GM21576 (cell line): Measurements from ENCODE around the gene MT1F.
"Not testable (repeated sequence)": the region's sequence is repeated elsewhere in the genome, so short reads cannot be mapped to it uniquely, and the experiment has no call there.

Experiments used
- ATAC-seq: cut with Tn5 transposase; IDR thresholded peaks from one replicate; pipeline ENCODE4 v1.9.1; 2021; ENCODE audit warnings: mild to moderate bottlenecking, moderate library complexity; ENCODE audit not compliant: unreplicated experiment

Gene MT1F

DNA sequence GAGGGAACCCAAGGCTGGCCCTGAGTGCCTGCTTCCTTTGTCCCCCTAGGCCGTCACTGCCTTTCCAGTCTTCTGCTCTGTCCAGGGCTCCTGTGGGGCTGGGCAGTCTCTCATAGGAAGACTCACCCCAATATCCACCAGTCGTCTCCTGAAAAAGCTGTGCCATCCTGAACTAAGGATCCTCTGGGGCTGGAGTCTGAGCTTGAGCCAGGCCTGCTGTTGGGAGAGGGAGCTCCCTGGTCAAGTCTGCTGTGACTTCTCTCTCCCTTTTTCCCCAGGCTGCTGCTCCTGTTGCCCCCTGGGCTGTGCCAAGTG lies 12.8 kb downstream of the MT1F start:
- ATAC-seq, result no peak

- ATAC-seq, result not testable (repeated sequence)
These were observed 13.9 kb downstream of the MT1F start for GRCh38 chr16:56671691-56672090.

DNA sequence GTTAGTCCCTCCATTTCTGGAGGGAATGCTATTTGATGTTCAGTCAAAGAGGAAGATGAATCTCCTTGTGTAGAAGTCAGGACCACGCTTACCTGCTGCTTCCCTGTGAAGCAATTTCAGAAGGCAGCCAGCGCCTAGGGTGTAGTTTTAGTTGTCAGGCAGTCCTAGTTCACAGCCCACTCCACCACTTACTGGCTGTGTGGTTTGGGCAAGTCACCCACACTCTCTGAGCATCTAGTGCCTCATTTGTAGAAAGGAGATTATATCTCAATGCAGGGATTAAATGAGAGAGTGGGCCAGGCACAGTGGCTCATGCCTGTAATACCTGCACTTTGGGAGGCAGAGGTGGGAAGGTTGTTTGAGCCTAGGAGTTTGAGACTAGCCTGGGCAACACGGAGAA lies 14.4 kb downstream of the MT1F start:
- ATAC-seq, result not testable (repeated sequence)

DNA sequence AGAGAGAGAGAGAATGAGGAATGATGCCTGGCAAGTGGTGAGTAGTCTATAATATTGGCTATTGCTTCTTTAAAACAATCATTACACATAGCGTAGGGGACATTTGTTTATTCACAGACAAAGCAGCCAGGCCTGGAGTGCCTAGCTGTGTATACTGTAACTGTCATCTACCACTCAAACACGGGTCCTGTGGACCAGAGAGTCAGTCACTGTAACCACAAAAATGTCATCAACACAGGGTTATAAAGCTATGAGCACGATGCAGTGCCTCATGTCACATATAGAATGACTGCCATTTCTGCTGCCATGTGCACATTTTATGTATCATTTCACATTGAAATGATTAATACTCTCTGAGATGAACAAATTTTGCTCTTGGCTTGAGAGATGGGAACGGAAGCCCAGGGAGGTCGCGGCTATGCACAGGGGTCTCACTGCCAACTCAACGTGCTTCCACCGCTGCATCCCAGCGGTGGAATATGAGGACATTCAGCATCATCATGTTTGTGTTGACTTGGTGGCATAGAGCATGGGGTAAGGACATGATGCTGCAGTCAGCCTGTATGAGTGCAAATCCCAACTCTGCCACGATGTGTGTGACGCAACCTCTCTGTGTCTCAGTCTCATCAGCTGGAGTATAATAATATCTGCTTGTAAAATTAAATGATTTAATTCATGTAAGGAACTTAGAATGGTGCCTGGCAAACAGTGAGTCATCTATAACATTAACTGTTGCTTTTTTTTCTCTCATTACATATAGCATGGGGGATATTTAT lies 15.2 kb downstream of the MT1F start:
- ATAC-seq, result no peak

GRCh38 chr16:56673921-56674320 lies 16.2 kb downstream of the MT1F start:
- ATAC-seq, result no peak

- not testable (repeated sequence) for ATAC-seq
These were observed 16.8 kb downstream of the MT1F start for GRCh38 chr16:56674570-56674969.

DNA sequence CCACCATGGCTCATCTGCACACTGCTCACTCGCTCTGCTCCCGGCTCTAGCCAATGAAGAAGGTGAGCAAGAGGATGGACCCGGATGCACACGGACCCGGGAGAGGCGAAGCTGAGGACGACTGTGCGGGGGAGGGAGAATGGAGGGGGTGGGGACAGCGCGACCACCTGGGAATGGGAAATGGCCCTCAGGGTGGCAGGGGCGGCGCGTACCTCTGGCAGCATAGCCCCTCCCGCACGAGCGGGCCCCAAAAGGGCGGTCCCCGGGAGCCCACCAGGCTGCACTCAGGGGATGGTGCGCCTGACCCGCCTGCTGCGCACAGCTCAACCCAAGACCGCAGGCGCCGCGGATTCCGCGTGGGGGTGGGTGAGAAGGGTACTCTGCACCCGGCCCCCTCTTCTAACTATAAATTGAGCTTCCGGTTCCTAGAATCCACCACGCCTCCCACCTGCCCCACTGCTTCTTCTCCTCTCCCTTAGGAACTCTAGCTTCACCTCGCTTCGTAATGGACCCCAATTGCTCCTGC lies 18.0 kb downstream of the MT1F start:
- no peak for ATAC-seq

- ATAC-seq, result no peak
These were observed 19.7 kb downstream of the MT1F start for GRCh38 chr16:56677474-56677873.

DNA sequence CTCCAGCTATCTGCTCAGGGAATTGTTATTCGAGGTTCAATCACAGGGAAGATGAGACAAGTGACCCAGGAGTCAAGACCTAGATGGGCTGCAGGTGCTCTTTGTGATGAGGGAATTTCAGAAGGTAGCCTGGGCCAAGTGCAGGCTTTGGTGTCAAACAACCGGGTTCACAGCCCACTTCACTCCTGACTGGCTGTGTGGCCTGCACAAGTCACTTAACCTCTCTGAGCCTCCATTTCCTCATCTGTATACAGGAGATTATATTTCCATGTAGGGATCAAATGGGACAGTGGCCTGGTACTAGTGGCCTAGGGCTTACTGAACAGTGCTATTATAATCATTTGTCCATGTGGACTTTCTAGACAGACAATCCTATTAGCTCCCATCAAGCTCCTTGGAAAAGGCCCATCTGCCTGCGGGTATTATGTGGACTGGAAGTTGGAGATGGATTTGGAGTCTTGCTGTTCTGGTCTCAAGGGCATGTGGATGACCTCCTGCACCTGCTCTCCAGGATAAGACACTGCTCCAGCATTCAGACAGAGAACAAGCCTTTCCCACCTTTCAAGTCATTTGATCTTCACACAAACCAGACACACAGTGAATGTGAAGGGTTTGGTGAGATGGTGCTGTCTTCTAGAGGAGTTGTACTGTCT lies 21.4 kb downstream of the MT1F start:
- ATAC-seq, result no peak

GRCh38 chr16:56679818-56680217 lies 22.1 kb downstream of the MT1F start:
- no peak for ATAC-seq

- peak; percentile 97 for ATAC-seq
These were observed 24.4 kb downstream of the MT1F start, which contains the start of gene MT1X for GRCh38 chr16:56681939-56682702. Gene MT1X (plus strand): TSS chr16:56682470. CDS start chr16:56682541, 71 bp downstream.

DNA sequence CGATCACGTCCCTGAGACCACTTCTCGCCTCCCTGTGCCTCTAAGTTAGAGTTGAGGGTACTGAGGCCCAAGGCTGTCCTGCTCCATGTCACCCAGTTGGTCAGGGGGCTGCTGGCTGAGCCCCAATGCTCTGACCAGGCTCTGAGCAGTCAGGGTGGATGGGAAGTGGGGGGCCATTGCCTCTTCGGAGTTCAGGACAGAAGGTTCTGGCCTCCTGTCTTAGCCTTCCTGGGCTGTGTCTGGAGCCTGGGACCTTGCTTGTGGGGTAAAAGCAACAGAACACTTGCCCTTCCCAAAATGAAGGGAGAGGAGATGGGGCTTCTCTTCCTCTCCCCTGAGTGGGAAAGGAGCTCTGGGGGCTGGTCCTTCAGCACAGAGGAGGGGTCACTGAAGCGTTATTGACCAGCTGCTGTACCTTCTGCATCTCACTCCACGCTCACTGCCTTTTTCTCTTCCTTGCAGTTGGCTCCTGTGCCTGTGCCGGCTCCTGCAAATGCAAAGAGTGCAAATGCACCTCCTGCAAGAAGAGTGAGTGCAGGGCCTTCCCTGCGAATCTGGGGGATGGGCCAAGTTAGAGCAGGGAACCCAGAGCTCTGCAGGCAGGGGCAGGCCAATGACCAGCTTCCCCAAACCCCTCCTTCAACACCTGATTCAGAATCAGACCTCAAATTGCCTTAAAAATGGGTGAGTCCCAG lies 25.1 kb downstream of the MT1F start:
- no peak for ATAC-seq

DNA sequence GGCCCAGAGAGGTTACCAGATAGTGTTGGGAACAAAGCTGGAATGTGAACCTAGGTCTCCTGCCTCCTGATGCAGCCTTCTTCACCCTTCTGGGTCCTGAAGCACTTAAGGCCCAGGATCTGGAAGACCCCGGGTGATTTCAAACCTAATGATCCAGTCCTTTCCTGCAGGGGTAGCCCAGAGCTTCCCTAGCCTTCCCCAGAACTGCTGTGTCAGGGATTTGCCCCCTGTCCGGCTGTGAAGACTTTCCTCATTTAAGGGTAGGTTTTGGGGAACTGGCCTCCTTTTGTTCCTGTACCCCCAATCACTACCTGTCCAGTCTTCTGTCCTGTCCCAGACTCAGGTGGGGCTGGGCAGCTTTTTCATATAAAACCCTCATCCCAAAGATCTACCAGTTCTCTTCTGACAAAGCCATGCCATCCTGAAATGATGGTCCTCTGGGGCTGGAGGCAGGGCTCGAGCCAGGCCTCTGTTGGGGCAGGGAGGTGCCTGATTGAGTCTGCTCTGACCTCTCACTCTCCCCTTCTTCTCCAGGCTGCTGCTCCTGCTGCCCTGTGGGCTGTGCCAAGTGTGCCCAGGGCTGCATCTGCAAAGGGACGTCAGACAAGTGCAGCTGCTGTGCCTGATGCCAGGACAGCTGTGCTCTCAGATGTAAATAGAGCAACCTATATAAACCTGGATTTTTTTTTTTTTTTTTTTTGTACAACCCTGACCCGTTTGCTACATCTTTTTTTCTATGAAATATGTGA lies 25.8 kb downstream of the MT1F start:
- ATAC-seq, result no peak

GRCh38 chr16:56684256-56684925 lies 26.6 kb downstream of the MT1F start:
- ATAC-seq, result no peak

DNA sequence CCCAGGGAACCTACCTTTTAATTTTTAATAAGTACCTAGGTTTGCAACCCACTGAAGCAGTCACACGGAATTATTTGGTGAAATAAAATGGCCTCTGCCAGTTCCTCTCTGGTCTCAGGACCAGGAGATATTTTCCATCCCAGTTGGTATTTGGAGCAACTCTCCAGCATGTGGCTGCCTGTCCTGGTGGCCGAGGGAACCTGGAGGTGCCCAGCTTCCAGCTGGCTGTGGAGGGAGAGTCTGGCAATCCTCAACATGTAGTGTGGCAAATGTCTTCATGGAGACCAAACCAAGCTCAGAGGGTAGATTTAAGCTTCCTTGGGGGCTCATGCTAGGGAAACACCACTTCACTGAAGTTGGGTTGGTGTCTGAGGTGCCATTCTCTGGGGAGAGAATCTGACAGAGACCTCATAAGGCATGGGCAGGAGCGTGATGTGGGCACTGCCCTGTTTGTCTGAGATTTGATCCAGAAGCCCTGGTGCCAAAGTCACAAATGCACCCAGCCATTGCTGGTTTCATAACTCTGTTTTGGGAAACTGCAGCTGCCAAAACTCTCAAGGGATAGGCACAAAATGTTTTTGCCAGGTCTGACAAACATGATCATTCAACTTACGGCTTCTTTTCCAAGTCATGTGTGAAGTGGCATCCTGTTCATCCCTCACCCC lies 27.3 kb downstream of the MT1F start:
- no peak for ATAC-seq

DNA sequence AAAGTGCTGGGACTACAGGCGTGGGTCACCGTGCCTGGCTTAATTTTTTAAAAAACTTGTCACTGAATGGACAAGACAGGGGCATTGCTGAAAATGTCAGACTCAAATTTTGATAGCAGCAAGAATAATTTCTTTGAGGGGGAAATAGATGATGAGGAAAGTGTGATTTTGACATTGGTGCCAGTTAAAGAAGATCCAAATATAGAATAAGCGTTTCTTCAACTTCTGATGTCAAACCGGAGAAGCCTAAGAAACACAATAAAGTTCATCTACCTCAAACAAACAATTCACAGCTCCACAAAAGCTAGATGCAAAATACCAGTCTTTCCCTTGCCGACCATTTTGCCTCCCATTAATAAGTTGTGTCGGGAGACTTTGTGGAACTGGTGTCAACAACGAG lies 29.0 kb downstream of the MT1F start:
- ATAC-seq, result no peak

DNA sequence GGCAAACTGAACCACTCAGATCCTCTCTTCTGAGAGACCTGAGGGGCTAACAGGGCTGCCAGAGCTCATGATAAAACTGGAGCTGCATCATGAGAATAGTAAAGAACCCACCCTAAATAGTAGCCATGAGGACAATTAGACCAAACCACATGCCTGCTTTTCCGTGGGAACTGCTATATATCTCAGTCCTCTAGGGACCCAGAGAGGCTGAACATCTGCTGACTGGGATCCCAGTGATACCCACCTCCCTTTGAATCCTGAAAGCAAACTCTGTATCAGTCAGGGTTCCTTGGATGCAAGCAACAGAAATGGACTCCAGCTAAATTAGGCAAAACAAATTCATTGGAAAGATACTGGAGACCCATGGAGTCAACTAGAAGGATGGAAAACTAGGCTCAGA lies 31.0 kb downstream of the MT1F start:
- no peak for ATAC-seq

DNA sequence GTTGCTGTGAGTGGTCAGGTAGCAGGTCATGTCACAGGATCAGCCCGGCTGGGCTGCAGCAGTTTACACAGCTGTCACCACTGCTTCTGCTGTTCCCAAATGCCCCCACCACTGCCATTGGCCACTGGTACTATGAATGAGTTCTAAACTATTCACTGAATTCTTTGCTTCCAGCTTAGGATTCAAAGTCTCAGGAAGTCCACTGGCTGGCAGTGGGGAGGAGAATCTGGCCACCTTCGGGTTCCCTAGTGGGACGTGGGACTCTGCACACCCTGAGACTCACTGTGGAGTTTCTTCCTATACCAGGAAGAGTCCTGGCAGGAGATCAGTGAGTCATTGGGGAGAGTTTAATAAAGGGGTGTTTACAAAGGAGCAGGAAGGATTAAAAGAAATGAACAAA lies 31.4 kb downstream of the MT1F start:
- no peak for ATAC-seq

DNA sequence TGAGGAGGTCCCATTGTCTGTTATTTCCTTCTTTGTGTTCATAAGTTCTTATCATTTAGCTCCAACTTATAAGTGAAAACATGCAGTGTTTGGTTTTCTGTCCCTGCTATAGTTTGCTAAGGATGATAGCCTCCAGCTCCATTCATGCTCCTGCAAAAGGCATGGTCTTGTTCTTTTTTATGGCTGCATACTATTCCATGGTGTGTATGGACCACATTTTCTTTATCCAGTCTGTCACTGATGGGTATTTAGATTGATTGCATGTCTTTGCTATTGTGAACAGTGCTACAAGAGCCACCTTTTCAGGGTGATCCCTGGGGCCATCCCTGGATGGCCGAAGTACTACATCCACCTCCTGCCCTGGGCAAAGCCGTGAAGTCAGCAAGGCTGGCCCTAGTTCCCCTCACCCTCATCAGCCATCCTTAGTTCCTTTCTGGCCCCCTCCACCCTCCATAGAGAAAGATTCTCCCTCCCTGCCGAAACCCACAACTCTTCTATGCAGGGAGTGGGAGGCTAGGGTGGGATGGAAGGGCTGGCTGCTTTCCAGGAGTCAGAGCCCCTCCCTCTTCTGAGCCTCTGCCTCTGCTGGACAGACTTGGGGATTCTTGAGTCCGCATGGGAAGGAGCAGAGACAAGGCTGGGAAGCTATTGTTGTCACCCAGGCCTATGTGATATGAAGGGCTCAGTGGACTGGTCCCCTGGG lies 32.8 kb downstream of the MT1F start:
- ATAC-seq, result no peak
